Activated T-helper 1 cell treated with anti-CD3 and anti-CD28 coated beads, Interleukin-2, amount 50 U/mL, for 16 hours (primary cell): ENCODE measurements around the gene HACL1.
A peak's percentile ranks its signal among the peaks of the same experiment; 100 is the strongest.
"Not testable (repeated sequence)": the region's sequence is repeated elsewhere in the genome, so short reads cannot be mapped to it uniquely, and the experiment has no call there.

ENCODE experiments used
- DNase-seq, 2 donors: peaks; one replicate each; pipeline ENCODE4 v3.0.0-alpha.2; 2020; ENCODE audit warnings: low read depth in 1 of 2, low spot score in 1 of 2

HACL1 gene

DNA sequence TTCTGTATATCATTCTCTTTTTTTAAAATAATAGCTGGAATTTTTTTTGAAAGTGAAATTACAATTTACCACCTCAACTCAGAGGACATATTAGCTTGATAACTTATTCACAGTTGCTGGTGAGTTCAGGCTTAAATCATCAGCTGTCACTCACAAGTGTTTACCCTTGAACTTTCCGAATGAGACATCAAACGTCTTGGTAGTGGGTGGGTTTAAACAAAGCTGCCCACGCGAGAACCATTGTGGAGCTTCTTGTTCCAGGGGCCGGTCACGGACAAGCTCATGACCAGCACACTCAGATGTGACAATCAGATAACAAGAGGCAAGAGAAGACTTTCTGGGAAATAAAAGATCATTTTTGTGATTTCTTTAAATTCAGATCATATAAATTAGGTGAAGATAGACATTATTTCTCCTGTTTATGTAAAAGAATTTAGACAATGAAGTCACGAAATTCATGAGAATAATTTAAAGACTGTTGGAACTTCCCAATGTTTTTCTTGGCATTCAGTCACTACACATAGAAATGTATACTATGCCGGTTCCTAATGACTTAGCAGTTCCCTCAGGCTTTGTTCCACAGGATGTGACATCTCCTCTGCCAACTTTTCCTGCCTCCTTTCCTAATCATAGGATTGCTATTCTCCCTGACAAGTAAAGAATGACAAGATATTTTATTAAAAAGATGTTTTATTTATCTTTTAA, 29.4 kb upstream of the HACL1 start:
- no peak for DNase-seq

DNA sequence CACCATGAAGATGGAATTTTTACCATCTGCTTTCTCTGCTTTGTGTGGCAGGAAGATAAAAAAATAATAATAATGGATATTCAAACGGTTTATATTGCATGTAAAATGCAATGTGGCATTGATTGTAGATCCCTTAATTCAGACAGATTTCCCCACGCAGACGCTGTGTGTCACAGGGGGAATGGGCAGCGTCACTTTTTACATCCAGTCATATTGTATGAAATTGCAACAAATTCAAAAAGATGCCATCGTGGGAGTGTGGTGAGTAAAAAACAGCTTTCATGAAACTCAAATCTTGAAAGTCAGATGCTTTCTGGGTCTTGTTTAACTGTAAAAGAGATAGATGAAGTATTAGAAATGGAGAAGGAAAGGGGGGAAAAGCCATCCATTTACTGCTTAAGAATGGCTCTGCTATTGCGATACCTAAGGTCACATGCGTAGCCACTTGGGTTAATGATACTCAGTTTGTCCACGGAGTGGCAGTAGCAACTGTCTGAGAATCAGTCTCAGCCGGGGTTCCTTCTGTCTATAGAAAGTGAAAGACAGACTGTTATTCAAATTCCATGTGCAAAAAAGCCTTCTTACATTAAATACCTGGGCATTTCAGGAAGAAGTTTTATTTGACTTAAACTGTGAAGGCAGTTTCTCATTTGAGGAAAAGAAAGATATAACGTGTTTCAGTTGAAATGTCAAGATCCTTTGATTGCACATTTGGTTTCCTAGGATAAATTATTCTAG, 28.7 kb upstream of the HACL1 start:
- DNase-seq: peak in 1 of 2 donors; percentile 23

DNA sequence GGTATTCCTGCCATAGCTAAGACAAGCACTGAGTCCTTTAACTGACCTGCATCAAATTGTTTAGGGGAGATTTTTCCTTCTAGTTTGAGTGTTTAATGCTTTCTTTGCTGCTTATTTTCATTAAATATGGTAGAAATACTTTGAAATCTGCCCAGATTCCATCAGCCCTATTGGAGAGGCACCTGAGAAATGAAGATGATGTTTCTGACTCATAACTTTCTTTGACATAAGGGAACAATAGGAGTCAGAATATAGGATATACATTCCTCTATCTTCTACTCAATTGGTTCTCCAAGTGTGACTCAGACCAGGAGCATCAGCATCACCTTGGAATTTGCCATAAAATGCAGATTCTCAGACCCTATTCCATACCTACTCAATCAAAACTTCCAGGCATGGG, 27.6 kb upstream of the HACL1 start:
- no peak for DNase-seq

DNA sequence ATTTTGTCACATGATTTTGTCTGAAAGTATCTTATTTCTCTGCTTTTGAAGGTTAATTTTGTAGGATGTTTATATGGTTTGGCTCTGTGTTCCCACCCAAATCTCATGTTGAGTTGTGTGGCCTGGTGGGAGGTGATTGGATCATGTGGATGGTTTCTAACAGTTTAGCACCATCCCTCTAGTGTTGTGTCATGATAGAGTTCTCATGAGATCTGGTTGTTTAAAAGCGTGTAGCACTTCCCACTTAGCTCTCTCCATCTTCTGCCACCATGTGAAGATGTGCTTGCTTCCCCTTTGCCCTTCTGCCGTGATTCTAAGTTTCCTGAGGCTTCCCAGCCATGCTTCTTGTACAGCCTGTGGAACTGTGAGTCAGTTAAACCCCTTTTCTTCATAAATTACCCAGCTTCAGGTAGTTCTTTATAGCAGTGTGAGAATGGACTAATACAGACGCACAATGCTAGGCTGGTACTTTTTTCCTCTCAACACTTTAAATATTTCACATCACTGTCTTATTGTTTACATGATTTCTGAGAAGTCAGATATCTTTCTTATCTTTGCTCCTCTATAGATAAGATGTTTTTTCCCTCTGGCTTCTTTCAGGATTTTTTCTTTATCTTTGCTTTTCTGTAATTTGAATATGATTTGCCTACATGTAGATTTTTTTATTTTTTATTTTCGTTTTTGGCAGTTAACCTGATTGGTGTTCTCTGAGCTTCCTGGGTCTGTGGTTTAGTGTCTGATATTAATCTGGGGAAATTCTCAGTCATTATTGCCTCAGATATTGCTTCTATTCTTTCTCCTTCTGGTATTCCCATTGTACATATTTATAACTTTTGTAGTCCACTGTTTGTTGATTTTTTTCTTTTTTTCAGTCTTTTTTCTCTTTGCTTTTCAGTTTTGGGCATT, 22.4 kb upstream of the HACL1 start:
- DNase-seq: no peak

DNA sequence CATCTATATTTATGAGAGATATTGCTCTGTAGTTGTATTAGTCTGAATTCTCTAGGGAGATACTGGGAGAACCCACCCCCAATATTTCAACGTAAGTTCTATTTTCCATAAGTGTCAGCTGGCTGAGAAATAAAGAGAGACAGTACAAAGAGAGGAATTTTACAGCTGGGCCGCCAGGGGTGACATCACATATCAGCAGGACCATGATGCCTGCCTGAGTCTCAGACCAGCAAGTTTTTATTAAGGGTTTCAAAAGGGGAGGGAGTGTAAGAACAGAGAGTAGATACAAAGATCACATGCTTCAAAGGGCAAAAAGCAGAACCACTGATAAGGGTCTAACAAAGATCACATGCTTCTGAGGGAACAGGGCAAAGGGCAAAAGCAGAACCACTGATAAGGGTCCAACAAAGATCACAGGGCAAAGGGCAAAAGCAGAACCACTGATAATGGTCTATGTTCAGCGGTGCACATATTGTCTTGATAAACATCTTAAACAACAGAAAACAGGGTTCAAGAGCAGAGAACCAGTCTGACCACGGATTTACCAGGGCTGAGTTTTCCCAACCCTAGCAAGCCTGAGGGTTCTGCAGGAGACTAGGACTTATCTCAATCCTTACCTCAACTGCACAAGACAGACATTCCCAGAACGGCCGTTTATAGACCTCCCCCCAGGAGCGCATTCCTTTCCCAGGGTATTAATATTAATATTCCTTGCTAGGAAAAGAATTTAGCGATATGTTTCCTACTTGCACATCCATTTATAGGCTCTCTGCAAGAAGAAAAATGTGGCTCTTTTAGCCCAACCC, 18.5 kb upstream of the HACL1 start:
- not testable (repeated sequence) for DNase-seq

DNA sequence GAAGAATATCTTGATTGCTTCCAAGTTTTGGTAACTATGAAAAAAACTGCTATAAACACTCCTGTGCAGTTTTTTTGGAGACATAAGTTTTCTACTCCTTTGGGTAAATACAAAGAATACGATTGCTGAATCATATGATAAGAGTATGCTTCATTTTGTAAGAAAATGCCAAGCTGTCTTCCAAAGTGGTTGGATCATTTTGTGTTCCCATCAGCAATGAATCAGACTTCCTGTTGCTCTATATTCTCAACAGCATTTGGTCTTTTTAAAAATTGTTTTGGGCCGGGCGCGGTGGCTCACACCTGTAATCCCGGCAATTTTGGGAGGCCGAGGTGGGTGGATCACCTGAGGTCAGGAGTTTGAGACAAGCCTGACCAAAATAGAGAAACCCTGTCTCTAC, 14.7 kb upstream of the HACL1 start:
- no peak for DNase-seq

DNA sequence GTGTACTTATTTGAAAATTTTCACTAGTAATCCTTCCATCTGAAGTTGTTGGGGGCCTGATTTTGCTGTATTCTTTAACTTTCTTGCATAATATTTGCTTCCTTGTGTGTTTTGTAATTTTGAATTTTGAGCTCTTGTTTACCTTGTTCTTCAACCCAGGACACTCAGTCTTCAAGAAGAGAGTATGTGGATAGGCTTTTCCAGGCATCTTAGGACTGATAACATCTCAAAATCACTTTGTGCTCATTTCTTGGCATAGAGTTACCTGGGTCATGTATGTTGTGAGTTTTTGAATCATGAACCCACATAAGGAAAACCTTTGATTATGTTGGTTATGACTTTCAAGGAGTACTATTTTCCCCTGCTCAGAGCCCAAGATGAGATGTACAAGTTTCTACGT, 13.6 kb upstream of the HACL1 start:
- no peak for DNase-seq

DNA sequence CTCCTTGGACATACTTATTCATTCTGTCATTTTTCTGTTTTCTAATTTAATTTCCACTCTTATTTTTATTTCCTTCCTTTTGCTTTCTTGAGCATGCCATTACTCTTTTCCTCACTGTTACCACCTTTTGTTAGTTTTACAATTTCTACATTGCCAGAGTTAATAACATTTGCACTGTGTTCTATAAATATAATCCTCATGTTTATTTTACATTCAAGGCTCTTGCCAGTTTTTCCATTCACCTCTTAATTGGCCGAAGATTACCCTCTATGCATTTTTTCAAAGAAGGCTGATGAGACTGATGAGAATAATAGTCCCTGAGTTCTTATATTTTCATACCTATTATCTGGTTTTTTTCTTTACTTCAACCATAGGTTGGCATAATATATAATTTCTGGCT, 10.6 kb upstream of the HACL1 start:
- no peak for DNase-seq

DNA sequence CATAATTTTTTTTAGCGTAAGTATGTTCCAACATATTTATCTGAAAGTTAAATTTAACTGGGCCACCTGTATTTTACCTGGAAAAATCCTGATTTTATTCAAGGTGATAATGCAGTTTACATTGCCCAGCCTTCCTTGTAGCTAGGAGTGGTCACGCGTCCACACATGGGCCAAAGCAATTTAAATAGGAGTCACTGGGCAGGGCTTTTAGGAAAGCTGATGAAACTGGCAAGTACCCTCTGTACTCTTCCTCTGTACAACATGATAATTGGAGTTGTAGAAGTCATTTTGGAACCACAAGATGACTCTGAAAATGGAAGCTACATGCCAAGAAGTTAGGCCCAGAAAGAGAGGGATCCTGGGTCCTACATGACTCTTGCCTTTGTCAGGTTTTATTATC, 9.6 kb upstream of the HACL1 start:
- DNase-seq: no peak

DNA sequence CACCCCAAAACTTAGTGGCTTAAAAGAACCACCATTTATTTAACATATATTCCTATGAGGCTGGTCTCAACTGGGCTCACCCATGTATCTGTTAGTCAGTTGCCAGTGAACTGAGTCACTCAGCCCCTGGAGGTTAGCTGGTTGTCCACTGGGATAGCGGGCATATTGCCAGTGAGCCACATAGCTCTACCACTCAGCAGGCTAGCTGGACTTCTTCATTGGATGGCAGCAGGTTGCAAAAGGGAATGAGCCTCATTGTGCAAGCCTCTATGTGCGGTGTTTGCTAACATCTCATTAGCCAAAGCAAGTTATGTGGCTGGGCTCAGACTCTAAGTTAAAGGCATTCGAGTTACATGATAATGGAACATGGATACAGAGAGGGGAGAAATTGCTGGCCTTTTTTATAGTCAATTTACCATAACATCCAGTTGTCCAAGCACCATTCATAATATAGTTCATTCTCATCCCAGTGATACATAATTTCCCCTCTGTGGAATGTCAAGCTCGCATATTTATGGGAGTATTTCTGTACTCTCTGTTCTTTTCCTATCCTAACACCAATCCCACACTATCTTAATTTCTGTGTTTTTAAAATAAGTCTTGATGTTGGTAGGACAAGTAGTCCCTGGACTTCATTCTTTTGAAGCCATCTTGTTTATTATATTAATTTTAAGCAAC, 8.9 kb upstream of the HACL1 start:
- DNase-seq: no peak

DNA sequence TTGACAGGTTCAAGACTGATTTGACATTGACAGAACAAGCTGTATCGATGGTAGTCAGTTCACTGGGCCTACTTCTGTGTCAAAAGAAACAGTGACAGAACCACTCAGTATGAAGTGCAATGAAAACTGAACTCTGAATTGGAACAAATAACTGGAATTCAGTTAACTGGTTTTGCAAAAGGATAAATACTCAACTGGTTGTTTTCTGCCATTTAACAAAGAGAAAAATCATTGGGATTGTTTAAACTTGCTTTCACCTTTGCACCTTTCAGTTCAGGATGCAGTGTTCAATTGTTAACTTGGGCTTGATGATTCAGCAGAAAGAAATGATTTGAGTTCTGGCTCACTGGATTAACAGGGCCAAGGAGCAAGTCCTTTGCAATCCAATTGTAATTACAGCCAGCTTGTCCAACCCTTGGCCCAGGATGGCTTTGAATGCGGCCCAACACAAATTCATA, 5.1 kb upstream of the HACL1 start:
- DNase-seq: no peak

DNA sequence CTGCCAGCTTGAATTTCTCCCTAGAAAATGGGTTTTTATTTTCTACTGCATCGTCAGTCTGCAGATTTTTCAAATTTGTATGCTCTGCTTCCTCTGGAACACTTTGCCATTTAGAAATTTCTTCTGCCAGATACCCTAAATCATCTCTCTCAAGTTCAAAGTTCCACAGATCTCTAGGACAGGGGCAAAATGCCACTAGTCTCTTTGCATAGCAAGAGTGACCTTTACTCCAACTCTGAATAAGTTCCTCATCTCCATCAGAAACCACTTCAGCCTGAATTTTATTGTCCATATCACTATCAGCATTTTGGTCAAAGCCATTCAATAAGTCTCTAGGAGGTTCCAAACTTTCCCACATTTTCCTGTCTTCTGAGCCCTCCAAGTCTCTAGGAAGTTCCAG, 3.2 kb upstream of the HACL1 start:
- not testable (repeated sequence) for DNase-seq

DNA sequence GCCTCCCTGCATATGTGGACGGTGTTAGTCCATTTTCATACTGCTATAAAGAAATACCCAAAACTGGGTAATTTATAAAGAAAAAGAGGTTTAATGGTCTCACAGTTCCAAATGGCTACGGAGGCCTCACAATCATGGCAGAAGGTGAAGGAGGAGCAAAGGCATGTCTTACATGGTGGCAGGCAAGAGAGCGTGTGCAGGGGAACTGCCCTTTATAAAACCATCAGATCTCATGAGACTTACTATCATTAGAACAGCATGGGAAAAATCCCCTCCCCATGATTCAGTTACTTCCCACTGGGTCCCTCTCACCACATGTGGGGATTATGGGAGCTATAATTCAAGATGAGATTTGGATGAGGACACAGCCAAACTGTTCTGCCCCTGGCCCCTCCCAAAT, 1.4 kb upstream of the HACL1 start:
- not testable (repeated sequence) for DNase-seq

DNA sequence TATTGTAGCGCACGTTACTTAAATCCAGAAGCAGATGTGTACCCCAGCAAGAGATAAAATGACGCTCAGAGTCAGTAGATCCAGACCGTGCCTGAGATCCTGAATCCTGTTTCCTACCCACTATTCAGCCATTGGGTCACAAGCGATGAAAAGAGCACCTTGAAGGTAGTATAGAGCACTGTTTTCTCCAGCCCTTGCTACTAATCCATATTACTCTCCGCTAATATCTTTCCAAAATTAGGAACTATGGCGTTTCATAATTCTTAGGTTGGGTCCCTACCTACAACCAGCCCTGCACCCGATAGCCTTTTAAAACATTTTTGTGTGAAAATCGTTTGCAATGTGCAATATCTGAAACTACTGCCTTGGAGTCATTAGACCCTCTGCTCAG, 772 bp upstream of the HACL1 start:
- DNase-seq: no peak

DNA sequence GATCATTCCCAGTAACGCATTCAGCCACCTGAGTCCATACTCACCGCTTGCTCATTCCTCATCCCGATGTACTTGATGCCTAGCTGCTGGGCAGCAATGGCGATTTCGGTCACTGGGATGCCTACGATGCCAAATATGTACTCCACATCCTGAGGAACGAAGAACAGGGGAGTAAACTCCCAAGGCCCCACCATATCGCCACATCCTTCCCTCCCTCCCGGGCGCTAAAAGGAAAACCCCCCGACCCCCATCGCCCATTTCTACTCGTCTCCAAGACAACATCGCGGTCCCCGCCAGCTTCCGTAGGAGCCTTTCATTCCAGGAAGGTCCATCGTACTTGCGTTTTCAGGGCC, 347 bp downstream of the HACL1 start:
- no peak for DNase-seq

DNA sequence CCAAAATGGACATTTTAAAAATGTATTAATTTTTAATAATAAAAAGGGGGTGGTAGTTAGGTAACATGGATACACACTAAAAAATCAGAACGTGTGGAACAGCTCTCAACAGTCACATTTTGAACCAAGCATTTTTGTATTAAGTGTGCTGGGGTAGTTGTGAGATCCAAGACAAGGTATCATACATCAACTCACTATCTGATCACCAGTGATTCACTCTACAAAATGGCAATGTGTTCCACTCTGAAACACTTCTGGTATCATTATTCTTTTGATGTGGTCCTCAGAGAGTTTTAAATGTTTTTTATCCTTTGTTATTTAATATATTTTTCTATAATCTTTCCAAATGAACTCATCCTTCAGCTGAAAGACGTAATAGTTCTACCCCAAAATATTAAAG, 5.4 kb downstream of the HACL1 start:
- no peak for DNase-seq

DNA sequence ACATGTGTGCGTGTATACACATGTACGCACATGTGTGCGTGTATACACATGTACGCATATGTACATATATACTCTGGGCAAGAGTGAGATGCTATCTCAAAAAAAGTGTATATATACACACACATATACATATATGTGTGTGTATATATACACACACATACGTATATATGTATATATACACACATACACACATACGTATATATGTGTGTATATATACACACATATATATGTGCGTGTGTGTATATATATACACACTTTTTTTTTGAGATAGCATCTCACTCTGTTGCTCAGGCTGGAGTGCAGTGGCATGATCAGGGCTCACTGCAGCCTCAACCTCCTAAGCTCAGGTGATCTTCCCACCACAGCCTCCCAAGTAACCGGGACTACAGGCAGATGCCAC, 8.4 kb downstream of the HACL1 start:
- DNase-seq: no peak

DNA sequence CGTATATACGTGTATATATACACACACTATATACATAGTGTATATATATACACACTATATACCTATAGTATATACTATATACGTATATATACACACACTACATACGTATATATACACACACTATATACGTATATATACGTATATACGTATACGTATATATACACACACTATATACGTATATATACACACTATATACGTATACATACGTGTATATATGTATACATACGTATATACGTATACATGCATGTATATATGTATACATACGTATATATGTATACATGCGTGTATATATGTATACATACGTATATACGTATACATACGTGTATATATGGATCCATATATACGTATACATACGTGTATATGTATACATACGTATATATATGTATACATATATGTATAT, 9.4 kb downstream of the HACL1 start:
- DNase-seq: no peak

DNA sequence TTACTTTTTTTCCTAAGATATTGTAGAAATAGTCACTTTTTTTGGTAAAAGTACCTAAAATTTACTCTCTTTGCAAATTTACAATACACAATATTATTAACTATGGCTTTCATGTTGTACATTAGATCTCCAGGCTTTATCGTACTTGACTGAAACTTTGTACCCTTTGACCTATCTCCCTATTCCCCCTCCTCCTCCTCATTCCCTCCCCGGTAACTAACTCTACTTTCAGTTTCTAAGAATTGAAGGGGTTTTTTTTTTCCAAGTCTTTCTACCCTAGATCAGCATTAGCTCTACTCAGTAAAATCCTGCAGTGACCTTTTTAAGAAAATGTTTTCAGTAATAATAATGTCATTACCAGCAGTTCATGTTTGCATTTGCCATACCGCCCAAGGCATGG, 10.1 kb downstream of the HACL1 start:
- no peak for DNase-seq

DNA sequence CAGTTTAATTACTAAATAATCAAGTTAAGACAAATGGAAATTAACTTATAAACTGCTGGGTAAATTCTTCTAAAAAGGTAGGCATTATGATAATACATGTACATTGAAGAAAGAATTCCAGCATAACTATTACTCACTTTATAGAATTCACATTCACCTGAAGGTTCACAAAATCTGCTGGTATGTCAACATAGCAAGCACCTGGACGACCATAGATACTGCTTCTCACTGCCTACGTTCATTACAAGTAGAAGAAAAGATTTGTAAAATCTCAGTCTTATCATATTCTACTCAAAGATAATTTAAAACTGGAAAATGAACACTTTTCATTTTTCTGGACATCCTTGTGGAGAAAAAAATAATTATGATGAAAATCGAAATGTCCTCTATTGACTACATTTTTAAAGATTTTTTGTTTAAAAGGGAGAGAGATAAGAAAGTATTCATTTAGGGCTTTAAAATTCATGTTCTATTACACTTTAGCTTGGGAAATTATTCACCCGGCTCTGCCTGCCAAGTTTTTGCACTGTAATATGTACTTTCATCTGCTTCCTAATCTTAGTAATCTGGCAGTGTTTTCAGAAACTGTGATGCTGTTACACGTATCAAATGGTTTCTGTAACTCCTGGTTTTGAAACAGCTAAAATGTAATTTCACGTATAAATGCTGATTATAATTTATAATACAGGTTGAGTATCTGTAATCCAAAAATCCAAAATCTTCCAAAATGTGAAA, 16.1 kb downstream of the HACL1 start:
- no peak for DNase-seq
